Renal cortex interstitium (tissue), 11 donors: ENCODE measurements around the gene PTK7. TPM values are rescaled to one million over a fixed set of nuclear protein-coding genes. Genes with fewer than 3 reads are reported as not detected.
"Not testable (repeated sequence)": the region's sequence is repeated elsewhere in the genome, so short reads cannot be mapped to it uniquely, and the experiment has no call there.

Source experiments
- DNase-seq, 11 donors: peaks; one replicate each; pipeline ENCODE4 v3.0.0-alpha.2; 2013; ENCODE audit warnings: low read depth in 9 of 11, low spot score in 4 of 11; ENCODE audit errors: extremely low read depth in 1 of 11
- polyA plus RNA-seq, 3 donors: library from polyadenylated mRNA; unstranded; fragments of 120-200 nt; gene quantifications; one replicate each; pipeline ENCODE4 v1.2.1, GENCODE V29; 2013; ENCODE audit not compliant: insufficient read length in 3 of 3

Gene PTK7
- polyA plus RNA-seq, 3 donors, result 217 to 274 (median 239) TPM

GRCh38 chr6:43125555-43125954, 49.4 kb downstream of the PTK7 start:
- no peak for DNase-seq

- DNase-seq, result peak in 1 of 11 donors; percentile 41
Measured at GRCh38 chr6:43127180-43127579, 51.1 kb downstream of the PTK7 start.

GRCh38 chr6:43127877-43128276, 51.8 kb downstream of the PTK7 start:
- DNase-seq, result peak in 1 of 11 donors; percentile 18

- no peak for DNase-seq
Measured at GRCh38 chr6:43128926-43129325, 52.8 kb downstream of the PTK7 start.

GRCh38 chr6:43129434-43130194, 53.5 kb downstream of the PTK7 start:
- DNase-seq, result peak in 1 of 11 donors; percentile 32

GRCh38 chr6:43130429-43130828, 54.3 kb downstream of the PTK7 start:
- no peak for DNase-seq

GRCh38 chr6:43131379-43131778, 55.3 kb downstream of the PTK7 start:
- DNase-seq, result not testable (repeated sequence)

GRCh38 chr6:43138267-43138666, 62.2 kb downstream of the PTK7 start:
- DNase-seq, result no peak

- DNase-seq, result not testable (repeated sequence)
Measured at GRCh38 chr6:43139973-43140372, 63.9 kb downstream of the PTK7 start.

GRCh38 chr6:43141644-43142043, 65.5 kb downstream of the PTK7 start:
- DNase-seq, result no peak

- no peak for DNase-seq
Measured at GRCh38 chr6:43142101-43142500, 66.0 kb downstream of the PTK7 start.

- DNase-seq, result peak; percentile 72 to 89 (median 86)
Measured at GRCh38 chr6:43143235-43144128, 67.4 kb downstream of the PTK7 start.

- DNase-seq, result no peak
Measured at GRCh38 chr6:43144879-43145278, 68.8 kb downstream of the PTK7 start.

- no peak for DNase-seq
Measured at GRCh38 chr6:43146261-43146660, 70.1 kb downstream of the PTK7 start.

GRCh38 chr6:43146709-43147688, 70.9 kb downstream of the PTK7 start:
- DNase-seq, result no peak

- no peak for DNase-seq
Measured at GRCh38 chr6:43147691-43148477, 71.8 kb downstream of the PTK7 start.

- no peak for DNase-seq
Measured at GRCh38 chr6:43149265-43149664, 73.2 kb downstream of the PTK7 start.

- DNase-seq, result no peak
Measured at GRCh38 chr6:43150051-43150751, 74.1 kb downstream of the PTK7 start.
